Measurements from ENCODE around the gene ZSCAN22. TPM values are rescaled to one million over a fixed set of nuclear protein-coding genes. Genes with fewer than 3 reads are reported as not detected.

The ZSCAN22 gene
- polyA plus RNA-seq (2013, experiment 1 of 2), result 1.8 TPM
- 1.8 TPM for polyA plus RNA-seq (2013, experiment 2 of 2)

GRCh38 chr19:58326914-58327726 is at the start of gene ZSCAN22:
TSS of gene ZSCAN22 (plus strand) at chr19:58326994. CDS start at chr19:58334803, 7,809 bp downstream.
- H2AFZ ChIP-seq (ENCODE audit: low read length), result peak within 1 kb of the TSS; percentile 97
- peak within 1 kb of the TSS; percentile 74 to 97 for H3K4me3 ChIP-seq (ENCODE audit: low read length in 2 of 2)
- peak within 1 kb of the TSS; percentile 99 for H3K23ac ChIP-seq (ENCODE audit: low read depth, low read length, poor library complexity)
- H3K4me2 ChIP-seq (ENCODE audit: insufficient read depth, low read length, poor library complexity, severe bottlenecking), result peak within 1 kb of the TSS; percentile 95
- no peaks in the 10 kb centered on the region for H3K9me3 ChIP-seq (replicated peaks in 1 of 2; ENCODE audit: control insufficient read depth in 2 of 2, insufficient read depth in 1 of 2, low read depth in 1 of 2, low read length in 2 of 2)
- peaks cover 4 to 18% of the 10 kb centered on the region in 2 donors for H3K36me3 ChIP-seq (replicated peaks in 1 of 2; ENCODE audit: control insufficient read depth in 2 of 2, insufficient read depth in 2 of 2, low read length in 2 of 2)
- peak within 1 kb of the TSS; percentile 38 for H2BK15ac ChIP-seq (ENCODE audit: low read length)
- peak within 1 kb of the TSS; percentile 89 for H3K18ac ChIP-seq (ENCODE audit: low read length)
- H3K27ac ChIP-seq (replicated peaks; ENCODE audit: low read length), result peak within 1 kb of the TSS; percentile 34
- peak within 1 kb of the TSS; percentile 91 for H2BK12ac ChIP-seq (ENCODE audit: low read length)
- WGBS, 2 donors (ENCODE audit: extremely low coverage in 2 of 2, insufficient read length in 2 of 2, insufficient replicate concordance in 1 of 2), result no CpG with 5 or more reads among the region's 62 CpGs
- H3K27me3 ChIP-seq (ENCODE audit: control insufficient read depth in 3 of 3, insufficient read depth in 3 of 3, low read depth in 1 of 3, low read length in 3 of 3), result no peaks in the 10 kb centered on the region
- H4K8ac ChIP-seq (ENCODE audit: low read depth, low read length), result peak within 1 kb of the TSS; percentile 53
- no peak within 1 kb of the TSS for H4K91ac ChIP-seq (ENCODE audit: low read depth, low read length, poor library complexity)
- H2AK5ac ChIP-seq (ENCODE audit: low read depth, low read length), result peak within 1 kb of the TSS; percentile 86
- H3K79me1 ChIP-seq (ENCODE audit: low read depth, low read length), result peaks cover 7% of the 10 kb centered on the region
- H3K14ac ChIP-seq (ENCODE audit: low read length), result peak within 1 kb of the TSS; percentile 95
- H3K4me1 ChIP-seq (ENCODE audit: control insufficient read depth in 2 of 2, insufficient read depth in 1 of 2, low read depth in 1 of 2, low read length in 2 of 2), result peaks cover 5 to 8% of the 10 kb centered on the region in 2 donors
- H3K9ac ChIP-seq (ENCODE audit: low read depth, low read length, poor library complexity), result peak within 1 kb of the TSS; percentile 100
- peak within 1 kb of the TSS; percentile 61 for H3K4ac ChIP-seq (ENCODE audit: low read length)
- peak within 1 kb of the TSS; percentile 38 for H2BK120ac ChIP-seq (ENCODE audit: low read depth, low read length)
- peak within 1 kb of the TSS; percentile 30 for H2BK5ac ChIP-seq (ENCODE audit: low read length)
- peak; percentile 95 for DNase-seq (ENCODE audit: low spot score)

GRCh38 chr19:58277197-58277596 is 49.6 kb upstream of the ZSCAN22 start:
- peaks cover 5 to 74% of the 10 kb centered on the region in 2 donors for H3K9me3 ChIP-seq (replicated peaks in 1 of 2; ENCODE audit: control insufficient read depth in 2 of 2, insufficient read depth in 1 of 2, low read depth in 1 of 2, low read length in 2 of 2)
- no peak overlapping the region for H2BK5ac ChIP-seq (ENCODE audit: low read length)
- H2BK120ac ChIP-seq (ENCODE audit: low read depth, low read length), result no peak overlapping the region

GRCh38 chr19:58277748-58278540 is 48.9 kb upstream of the ZSCAN22 start:
- no peak overlapping the region for H2BK120ac ChIP-seq (ENCODE audit: low read depth, low read length)
- H3K4me1 ChIP-seq (ENCODE audit: control insufficient read depth in 2 of 2, insufficient read depth in 1 of 2, low read depth in 1 of 2, low read length in 2 of 2), result peaks cover 2 to 8% of the 10 kb centered on the region in 2 donors
- H3K23ac ChIP-seq (ENCODE audit: low read depth, low read length, poor library complexity), result peak overlapping the region; percentile 97
- peak overlapping the region; percentile 79 to 90 for H3K4me3 ChIP-seq (ENCODE audit: low read length in 2 of 2)
- no CpG with 5 or more reads among the region's 25 CpGs for WGBS, 2 donors (ENCODE audit: extremely low coverage in 2 of 2, insufficient read length in 2 of 2, insufficient replicate concordance in 1 of 2)
- peaks cover 8 to 72% of the 10 kb centered on the region in 2 donors for H3K36me3 ChIP-seq (replicated peaks in 1 of 2; ENCODE audit: control insufficient read depth in 2 of 2, insufficient read depth in 2 of 2, low read length in 2 of 2)
- peak overlapping the region; percentile 37 for H3K9ac ChIP-seq (ENCODE audit: low read depth, low read length, poor library complexity)
- peak overlapping the region; percentile 85 for H3K27ac ChIP-seq (replicated peaks; ENCODE audit: low read length)
- no peak overlapping the region for H2BK12ac ChIP-seq (ENCODE audit: low read length)
- no peak for DNase-seq (ENCODE audit: low spot score)
- H3K4ac ChIP-seq (ENCODE audit: low read length), result no peak overlapping the region
- no peak overlapping the region for H4K91ac ChIP-seq (ENCODE audit: low read depth, low read length, poor library complexity)
- peak overlapping the region; percentile 66 for H3K18ac ChIP-seq (ENCODE audit: low read length)
- no peaks in the 10 kb centered on the region for H3K27me3 ChIP-seq (ENCODE audit: control insufficient read depth in 3 of 3, insufficient read depth in 3 of 3, low read depth in 1 of 3, low read length in 3 of 3)
- H2AK5ac ChIP-seq (ENCODE audit: low read depth, low read length), result no peak overlapping the region
- H3K9me3 ChIP-seq (replicated peaks in 1 of 2; ENCODE audit: control insufficient read depth in 2 of 2, insufficient read depth in 1 of 2, low read depth in 1 of 2, low read length in 2 of 2), result peaks cover 4 to 76% of the 10 kb centered on the region in 2 donors
- H2BK15ac ChIP-seq (ENCODE audit: low read length), result no peak overlapping the region
- H3K79me1 ChIP-seq (ENCODE audit: low read depth, low read length), result peaks cover 10% of the 10 kb centered on the region
- H3K4me2 ChIP-seq (ENCODE audit: insufficient read depth, low read length, poor library complexity, severe bottlenecking), result peak overlapping the region; percentile 53
- peak overlapping the region; percentile 95 for H2AFZ ChIP-seq (ENCODE audit: low read length)
- no peak overlapping the region for H2BK5ac ChIP-seq (ENCODE audit: low read length)
- no peak overlapping the region for H4K8ac ChIP-seq (ENCODE audit: low read depth, low read length)
- H3K14ac ChIP-seq (ENCODE audit: low read length), result no peak overlapping the region

More at GRCh38 chr19:58277197-58277596, 49.6 kb upstream of the ZSCAN22 start:
- H3K4me2 ChIP-seq (ENCODE audit: insufficient read depth, low read length, poor library complexity, severe bottlenecking), result no peak overlapping the region
- H2AK5ac ChIP-seq (ENCODE audit: low read depth, low read length), result no peak overlapping the region
- no peak overlapping the region for H4K8ac ChIP-seq (ENCODE audit: low read depth, low read length)
- H3K14ac ChIP-seq (ENCODE audit: low read length), result no peak overlapping the region
- no peak for DNase-seq (ENCODE audit: low spot score)
- no peaks in the 10 kb centered on the region for H3K27me3 ChIP-seq (ENCODE audit: control insufficient read depth in 3 of 3, insufficient read depth in 3 of 3, low read depth in 1 of 3, low read length in 3 of 3)
- H4K91ac ChIP-seq (ENCODE audit: low read depth, low read length, poor library complexity), result no peak overlapping the region
- H2AFZ ChIP-seq (ENCODE audit: low read length), result no peak overlapping the region
- no peak overlapping the region for H3K23ac ChIP-seq (ENCODE audit: low read depth, low read length, poor library complexity)
- WGBS, 2 donors (ENCODE audit: extremely low coverage in 2 of 2, insufficient read length in 2 of 2, insufficient replicate concordance in 1 of 2), result no CpG with 5 or more reads among the region's 7 CpGs
- peaks cover 9 to 72% of the 10 kb centered on the region in 2 donors for H3K36me3 ChIP-seq (replicated peaks in 1 of 2; ENCODE audit: control insufficient read depth in 2 of 2, insufficient read depth in 2 of 2, low read length in 2 of 2)
- no peak overlapping the region for H2BK15ac ChIP-seq (ENCODE audit: low read length)
- H3K4ac ChIP-seq (ENCODE audit: low read length), result no peak overlapping the region
- no peak overlapping the region for H3K9ac ChIP-seq (ENCODE audit: low read depth, low read length, poor library complexity)
- H3K4me3 ChIP-seq (ENCODE audit: low read length in 2 of 2), result peak overlapping the region in 1 of 2 donors; percentile 10
- H2BK12ac ChIP-seq (ENCODE audit: low read length), result no peak overlapping the region
- H3K4me1 ChIP-seq (ENCODE audit: control insufficient read depth in 2 of 2, insufficient read depth in 1 of 2, low read depth in 1 of 2, low read length in 2 of 2), result peaks cover 2 to 8% of the 10 kb centered on the region in 2 donors
- no peak overlapping the region for H3K18ac ChIP-seq (ENCODE audit: low read length)
- peaks cover 10% of the 10 kb centered on the region for H3K79me1 ChIP-seq (ENCODE audit: low read depth, low read length)
- no peak overlapping the region for H3K27ac ChIP-seq (replicated peaks; ENCODE audit: low read length)

Measured in neuronal stem cell (in vitro differentiated cells).